IPS-NIHi11 (cell line): Measurements from ENCODE around the gene LARP1.

Experiments used
- DNase-seq: peaks from one replicate; pipeline ENCODE4 v3.0.0; 2012; ENCODE audit warnings: mixed read lengths, low spot score

The LARP1 gene

GRCh38 chr5:154761046-154761736 lies 6.0 kb downstream of the LARP1 start:
- no peak for DNase-seq

- no peak for DNase-seq
Observed at GRCh38 chr5:154762261-154762660, 7.1 kb downstream of the LARP1 start.

DNA sequence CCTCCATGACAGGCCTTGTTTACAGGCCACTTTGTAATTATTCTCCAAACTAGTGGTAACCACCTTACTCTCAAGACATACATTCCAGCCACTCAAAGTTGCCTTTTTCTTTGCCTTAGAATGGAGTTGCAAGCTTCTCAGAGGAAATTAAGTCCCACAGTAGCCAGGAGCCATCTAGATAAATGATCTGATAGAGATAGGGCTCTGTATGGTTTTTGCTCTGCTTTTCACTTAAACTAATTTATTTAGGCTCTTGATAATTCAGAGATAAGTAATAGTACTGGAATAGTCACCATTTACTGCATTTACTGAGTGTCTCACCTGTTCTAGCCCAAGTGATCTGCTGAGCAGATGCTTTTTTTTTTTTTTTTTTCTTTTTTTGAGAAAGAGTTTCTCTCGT lies 7.5 kb downstream of the LARP1 start:
- DNase-seq, result no peak

DNA sequence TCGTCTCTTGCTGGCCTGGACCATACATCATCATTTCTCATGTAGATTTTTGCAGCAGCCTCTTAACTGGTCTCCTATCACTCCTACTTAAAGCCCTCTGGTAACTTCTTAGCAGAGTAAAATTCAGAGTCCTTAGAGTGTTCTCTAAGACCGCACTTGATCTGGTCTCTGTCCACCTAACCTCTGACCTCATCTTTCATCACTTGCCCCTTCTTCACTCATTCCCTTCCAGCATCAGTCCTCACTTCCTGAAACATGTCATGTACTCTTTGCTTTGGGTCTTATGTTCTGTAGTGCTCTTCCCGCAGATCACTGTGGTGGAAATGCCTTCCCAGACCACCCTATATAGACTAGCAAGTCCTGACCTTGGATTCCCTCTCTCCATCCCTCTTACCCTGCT lies 9.8 kb downstream of the LARP1 start:
- no peak for DNase-seq

DNA sequence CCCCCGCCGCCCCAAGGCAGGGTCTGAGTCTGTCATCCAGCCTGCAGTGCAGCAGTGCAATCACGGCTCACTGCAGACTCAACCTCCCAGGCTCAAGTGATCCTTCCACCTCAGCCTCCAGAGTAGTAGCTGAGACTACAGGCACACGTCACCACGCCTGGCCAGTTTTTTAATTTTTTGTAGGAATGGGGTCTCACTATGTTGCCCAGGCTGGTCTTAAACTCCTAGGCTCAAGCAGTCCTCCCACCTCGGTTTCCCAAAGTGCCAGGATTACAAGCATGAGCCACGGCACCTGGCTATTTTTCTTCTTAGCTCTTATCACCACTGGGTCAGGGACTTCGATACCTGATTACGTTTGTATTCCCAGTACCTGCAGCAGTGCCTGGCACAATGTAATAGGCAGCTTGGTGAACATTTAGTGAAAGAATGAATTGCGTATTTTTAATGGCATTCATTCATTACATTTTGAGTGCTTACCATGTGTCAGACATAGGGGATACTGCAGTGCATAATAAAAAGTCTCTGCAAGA lies 10.3 kb downstream of the LARP1 start:
- DNase-seq, result no peak

DNA sequence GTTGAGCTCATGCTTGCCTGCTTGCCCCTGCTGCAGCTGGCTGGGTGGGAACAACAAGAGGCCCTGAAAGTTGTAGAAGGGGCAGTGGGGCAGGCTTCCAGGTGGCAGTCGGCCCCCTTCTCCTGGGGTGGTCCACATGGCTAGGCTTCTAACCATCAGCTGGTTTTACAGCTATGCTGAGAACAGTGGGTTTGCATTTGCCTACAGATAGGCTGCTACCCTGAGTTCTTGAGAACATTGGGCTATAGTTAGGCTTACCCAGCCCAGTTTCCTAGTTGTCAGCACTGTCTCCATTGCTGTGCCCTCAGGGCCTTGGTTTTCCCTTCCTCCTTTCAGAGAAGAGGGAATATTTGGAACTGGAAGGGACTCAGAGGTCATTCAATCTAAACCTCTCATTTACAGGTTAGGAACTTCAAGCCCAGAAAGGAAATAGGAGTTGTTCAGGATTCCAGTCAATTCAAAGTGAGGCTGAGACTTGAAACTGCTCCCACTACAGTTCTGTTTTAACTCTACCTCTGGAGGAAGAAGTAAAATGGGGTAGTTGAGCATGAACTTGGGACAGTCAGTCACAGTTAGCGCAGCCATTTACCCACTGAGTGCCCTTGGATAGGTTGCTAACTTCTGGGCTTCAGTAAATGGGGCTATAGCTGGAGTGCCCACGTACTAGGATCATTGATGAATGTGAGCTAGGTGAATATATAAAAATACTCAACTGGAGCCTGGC lies 11.5 kb downstream of the LARP1 start:
- DNase-seq, result no peak

DNA sequence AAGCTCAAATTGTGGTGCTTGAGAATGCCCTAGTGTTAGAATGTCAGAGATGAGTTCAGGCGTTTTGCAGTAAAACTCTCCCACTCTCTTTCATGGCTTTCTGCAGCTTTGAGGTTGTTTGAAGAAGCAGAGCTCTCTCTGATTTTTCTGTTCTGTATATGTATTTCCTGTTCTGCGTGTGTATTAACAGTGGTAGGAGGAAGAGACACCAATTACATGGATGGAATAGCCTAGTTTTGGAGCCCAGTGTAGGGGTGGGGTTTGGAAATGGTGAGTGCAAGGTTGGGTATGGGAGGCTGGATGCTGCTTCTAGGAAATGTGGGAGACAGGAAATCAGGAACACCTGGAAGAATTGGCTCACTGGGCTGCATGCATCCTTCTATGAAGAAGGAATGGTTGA lies 12.4 kb downstream of the LARP1 start:
- no peak for DNase-seq

GRCh38 chr5:154768207-154768606 lies 13.0 kb downstream of the LARP1 start:
- no peak for DNase-seq

- no peak for DNase-seq
Observed at GRCh38 chr5:154770111-154770510, 14.9 kb downstream of the LARP1 start.

GRCh38 chr5:154771383-154771901 lies 16.3 kb downstream of the LARP1 start:
- DNase-seq, result no peak

GRCh38 chr5:154773326-154773725 lies 18.1 kb downstream of the LARP1 start:
- DNase-seq, result no peak

DNA sequence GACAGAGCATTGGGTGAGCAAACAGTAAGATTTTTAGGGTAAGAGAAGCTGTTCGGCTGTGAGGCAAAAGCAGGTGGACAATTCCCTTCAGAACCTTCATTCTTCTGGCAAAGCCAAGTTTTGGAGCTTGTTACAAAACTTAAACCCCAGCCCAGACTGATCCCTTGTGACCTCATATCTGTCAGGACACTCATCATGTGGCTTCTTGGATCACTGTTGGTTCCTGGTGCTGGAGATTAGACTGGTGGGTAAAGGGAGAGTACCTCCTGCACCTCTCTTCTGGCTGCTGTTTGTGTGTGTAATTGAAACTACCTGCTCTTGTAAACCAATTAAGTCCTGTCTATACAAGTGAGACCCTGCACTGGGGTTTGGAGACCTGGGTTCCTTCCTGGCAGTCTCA lies 21.0 kb downstream of the LARP1 start:
- no peak for DNase-seq

- DNase-seq, result no peak
Observed at GRCh38 chr5:154778534-154778933, 23.4 kb downstream of the LARP1 start.

DNA sequence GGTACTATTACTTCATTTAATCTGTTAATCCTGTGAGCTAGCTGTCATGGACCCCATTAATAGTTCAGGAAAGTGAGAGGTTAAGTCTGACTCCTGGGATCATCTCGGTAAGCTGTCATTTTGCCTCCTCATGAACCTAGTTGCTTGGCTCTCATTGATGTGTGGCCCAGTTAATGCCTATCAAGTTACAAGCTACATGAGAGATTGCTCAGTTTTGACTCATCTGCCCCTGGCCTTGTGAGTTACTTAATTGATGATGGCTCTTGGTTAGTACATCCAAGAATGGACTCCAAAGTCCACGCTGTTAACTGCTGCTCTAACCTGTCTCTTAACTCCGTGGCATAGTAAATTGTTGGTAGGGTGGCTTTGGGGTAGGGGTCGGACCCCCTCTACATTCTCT lies 23.9 kb downstream of the LARP1 start:
- DNase-seq, result no peak

DNA sequence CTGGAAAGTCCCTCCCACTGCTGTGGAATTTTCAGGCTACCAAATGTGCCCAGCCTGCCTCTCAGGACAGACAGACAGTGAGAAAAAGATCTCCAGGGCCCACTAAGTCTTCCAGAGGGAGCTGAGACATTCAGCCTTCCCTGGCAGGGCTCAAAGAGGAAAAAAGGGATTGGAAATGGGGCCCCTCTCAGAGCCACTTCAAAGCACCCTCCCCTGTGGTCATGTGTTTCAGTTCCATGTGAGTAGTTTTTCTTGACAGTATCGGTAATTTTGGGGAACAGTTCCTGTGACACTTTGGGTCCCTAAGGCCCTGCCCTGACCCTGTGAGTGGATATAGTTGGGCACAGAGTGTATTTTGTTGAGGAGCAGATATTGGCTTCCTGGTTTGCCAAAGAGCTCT lies 25.0 kb downstream of the LARP1 start:
- DNase-seq, result no peak

- peak; percentile 50 for DNase-seq
Observed at GRCh38 chr5:154782326-154782725, 27.1 kb downstream of the LARP1 start.

DNA sequence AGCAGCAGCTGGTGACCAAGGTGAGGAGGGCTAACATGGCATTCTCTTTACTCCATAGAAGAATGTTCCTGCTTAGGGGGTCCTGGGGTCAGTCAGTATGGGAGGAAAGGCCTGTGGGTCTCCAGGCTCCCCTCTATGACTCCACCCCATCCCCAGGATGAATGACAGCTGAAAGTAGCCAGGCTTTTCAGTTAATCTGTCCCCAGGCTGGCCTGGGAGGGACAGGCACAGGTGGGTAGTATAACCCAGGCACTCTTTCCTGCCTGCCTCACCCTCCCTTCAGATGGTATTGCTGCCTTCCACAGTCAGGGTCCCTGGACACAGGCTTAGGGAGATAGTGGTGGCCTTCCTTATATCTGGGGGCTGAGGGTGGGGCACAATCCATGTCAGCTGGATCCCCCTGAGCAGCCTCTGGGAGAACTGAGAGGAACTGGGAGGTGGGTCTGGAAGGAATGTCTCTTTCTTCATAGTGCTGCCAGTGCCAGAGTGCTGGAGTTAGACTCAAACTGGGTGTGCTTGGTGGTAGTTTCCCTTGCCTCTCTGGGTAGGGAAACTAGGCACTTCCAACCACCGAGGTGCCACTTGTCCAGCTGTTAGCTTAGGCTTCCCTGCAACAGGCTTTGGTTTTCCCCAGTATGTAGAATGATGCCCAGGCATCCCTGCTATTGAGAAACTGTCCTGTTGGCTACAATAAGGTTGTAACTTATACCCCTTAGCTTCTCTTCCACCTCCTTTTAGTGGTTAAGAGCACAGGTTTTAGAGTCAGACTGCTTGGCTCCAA lies 27.8 kb downstream of the LARP1 start:
- no peak for DNase-seq

- no peak for DNase-seq
Observed at GRCh38 chr5:154783774-154784460, 28.7 kb downstream of the LARP1 start.

GRCh38 chr5:154784856-154785255 lies 29.7 kb downstream of the LARP1 start:
- DNase-seq, result no peak

DNA sequence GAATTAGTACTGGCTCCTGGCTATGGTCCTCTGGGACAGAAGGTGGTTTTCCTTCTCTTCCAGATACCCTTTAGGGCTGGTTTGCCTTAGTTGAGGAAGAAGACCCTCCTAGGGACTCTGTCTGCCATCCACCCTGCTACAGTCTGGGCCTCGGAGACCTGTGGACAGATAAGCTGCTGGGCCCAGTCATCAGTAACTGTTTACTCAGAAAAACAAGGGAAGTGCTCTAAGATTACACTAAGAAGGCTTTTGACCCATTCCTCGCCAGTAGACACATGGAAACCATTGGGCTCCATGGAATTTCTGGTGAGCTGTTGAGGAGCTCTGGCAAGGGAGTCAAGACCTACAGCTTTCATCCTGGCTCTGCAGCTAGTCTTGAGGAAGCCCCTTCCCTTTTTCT lies 31.2 kb downstream of the LARP1 start:
- no peak for DNase-seq

DNA sequence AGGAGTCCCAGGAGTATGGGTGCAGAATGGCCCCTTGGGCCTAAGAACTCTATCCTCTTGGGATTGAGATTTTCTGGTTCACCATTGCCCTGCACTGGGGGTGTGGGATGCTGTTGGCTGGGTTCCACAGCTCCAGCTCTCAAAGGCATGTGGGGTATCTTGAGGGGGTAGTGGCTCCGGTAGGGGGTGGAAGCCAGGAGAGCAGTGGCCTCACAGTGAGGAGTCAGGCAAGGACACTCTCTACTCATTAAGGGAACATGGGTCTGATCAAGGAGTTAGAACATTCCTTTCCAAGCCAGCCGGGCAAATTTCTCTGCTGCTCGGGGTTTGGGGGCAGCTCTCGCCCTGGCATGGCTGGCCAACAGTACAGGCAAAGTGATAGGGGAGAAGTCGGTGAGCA lies 33.0 kb downstream of the LARP1 start:
- no peak for DNase-seq

DNA sequence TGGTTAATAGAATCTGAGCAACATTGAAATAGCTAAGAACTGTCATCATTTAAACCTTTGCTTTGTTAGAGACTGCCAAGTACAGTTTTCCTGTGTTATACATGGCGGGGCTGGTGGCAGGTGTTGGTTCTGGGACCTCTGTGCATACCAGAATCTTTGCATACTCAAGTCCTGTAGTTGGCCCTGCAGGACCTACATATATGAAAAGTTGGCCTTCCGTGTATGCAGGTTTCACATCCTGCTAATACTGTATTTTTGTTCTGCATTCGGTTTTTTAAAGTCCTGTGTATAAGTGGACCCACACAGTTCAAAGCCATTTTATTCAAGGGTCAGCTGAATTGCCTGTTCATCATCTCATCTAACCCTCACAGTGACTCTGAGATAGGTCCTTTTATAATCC lies 36.4 kb downstream of the LARP1 start:
- DNase-seq, result no peak
